8988T (cell line): Measurements from ENCODE around the gene PIGO.

Experiments used
- DNase-seq: peaks from one replicate; pipeline ENCODE4 v3.0.0; 2011

The PIGO gene

GRCh38 chr9:35096035-35096849, at the start of gene PIGO:
PIGO (minus strand) TSS chr9:35096591; CDS start chr9:35095565, 1,026 bp downstream.
- peak; percentile 83 for DNase-seq

GRCh38 chr9:35142037-35142436, 45.6 kb upstream of the PIGO start:
- DNase-seq, result no peak

GRCh38 chr9:35140093-35140492, 43.7 kb upstream of the PIGO start:
- no peak for DNase-seq

GRCh38 chr9:35136866-35137265, 40.5 kb upstream of the PIGO start:
- DNase-seq, result no peak

DNA sequence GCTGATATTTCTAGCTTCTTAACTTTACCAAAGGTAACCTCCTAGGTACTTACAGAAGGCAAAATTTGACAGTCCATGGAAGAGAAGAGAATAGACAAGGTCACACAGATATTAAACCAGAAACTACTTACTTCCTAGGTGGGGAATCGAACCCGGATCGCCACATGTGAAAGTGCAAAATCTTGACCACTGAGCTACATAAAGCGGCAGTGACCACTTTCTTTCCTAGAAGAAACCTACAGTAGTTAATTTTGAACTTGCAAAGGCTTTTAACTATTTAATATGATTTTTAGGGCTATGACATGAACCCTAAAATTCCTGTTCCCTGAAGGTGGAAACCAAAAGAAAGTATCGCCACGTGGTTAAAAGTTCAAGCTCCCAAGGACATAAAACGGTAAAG, 39.6 kb upstream of the PIGO start:
- no peak for DNase-seq

GRCh38 chr9:35134920-35135319, 38.5 kb upstream of the PIGO start:
- DNase-seq, result no peak

- peak; percentile 68 for DNase-seq
These were observed 20.6 kb upstream of the PIGO start for GRCh38 chr9:35116898-35117551.

DNA sequence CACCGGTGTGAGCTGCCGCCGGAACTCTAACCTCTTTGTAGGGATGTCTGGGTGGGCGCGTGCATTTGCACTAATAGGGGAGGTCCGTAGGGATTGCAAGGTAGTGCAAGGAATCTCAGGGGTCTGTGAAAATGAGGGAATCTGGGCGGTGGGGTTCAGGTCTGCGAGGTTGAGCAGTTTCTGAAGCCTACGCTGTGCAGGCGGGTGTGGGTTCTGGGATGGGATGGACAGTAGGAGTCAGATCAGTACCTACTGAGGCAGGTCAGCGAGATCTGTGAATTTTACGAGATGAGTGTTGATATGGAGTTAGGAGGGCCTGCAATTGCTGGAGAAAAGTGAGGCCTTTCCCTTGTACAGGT, 20.1 kb upstream of the PIGO start:
- DNase-seq, result no peak

- peak; percentile 90 for DNase-seq
These were observed 19.5 kb upstream of the PIGO start, which contains the start of gene ATOSB for GRCh38 chr9:35115680-35116538. ATOSB (minus strand) TSS chr9:35115862; CDS start chr9:35108274, 7,588 bp downstream.

- no peak for DNase-seq
These were observed 18.6 kb upstream of the PIGO start for GRCh38 chr9:35114840-35115628.

DNA sequence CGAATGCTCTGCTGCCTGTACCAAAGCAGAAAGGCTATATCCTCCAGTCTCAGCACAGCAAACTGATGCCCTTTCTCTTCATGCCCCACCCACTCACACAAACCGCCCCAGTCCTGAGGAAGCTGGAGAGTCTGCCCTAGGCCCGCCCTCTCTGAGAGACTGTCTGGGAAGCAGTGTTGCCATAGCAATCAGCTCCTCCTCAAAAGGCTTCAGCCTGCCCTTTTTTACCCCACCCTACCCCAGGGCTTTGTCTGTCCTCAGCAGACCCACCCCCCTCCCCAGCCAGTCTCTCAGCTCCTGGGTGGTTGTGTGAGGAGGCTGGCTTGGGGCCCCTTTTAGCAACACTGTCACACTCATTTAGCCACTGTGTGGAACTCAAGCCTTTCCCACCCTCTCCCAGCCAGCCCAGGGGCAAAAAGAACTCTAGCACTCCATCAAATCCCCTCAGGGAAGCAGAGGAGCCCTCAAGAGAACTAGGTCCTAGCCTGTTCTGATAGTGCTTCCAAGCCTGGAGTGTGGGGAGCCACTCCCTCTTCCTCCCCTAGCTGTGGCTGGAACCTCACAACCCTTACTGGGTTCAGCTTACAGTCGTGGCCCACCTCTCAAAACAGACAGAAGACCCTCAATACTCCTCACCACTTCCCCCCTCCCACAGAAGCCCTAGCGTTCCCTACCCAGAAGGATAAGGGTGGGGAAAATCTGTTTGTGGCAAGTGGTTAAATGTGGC, 17.9 kb upstream of the PIGO start:
- DNase-seq, result no peak

DNA sequence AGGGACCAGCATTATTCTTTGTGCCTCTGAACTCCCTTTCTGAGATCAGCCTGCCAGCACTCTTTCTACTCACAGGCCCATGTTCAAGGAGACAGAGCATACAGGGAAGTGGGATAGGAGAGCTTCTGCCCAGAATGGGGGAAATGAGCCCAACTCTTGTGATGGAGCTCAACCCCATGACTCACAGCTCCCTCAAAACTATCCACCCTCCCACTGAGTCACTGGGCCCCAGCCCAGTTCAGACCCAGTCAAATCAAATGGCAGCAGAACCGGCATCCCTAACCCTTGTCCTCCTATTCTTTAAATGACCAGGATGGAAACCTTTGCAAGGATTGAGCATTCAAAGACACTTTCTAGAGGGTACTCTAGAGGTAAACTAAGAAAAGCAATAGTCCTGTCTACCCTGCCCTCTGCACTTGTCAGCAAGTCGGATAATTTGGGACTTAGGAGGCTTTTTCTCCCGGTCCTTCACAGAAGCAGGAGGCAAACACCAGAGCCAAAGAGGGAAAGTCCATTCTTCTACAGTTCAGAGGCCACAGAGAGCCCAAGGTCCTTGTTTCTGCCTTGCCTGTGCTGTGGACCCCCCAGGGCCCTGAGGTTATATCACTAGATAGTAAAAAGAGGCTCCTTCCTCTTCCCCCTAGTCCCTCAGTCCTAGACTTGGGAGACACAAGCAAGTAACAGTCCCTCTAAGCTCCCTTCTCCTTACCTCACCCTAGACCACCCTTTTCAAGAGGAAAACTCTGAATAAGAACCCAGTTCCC, 16.0 kb upstream of the PIGO start:
- no peak for DNase-seq

- DNase-seq, result peak; percentile 94
These were observed 14.9 kb upstream of the PIGO start for GRCh38 chr9:35111001-35111933.

DNA sequence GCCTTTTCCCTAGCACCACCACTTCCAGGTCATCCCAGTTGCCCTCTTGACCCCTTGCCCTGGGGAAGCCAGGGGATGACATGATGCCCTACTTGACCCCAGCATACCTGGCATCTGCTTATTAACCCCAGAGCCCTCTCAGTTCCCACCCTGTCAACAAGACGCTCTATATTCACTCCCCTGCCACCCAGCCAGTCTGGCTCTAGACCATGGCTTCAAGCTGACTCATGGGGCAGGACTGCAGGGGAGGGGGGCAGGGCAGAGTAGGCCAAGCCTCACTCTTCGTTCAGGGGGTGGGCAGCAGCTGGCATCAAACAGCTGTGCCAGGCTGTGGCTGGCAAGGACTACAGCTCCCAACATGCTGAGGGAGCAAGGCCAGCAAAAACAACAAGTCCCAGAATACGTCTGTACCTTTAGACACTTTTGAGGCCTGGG, 14.0 kb upstream of the PIGO start:
- no peak for DNase-seq

GRCh38 chr9:35108946-35109575, 12.7 kb upstream of the PIGO start:
- DNase-seq, result no peak

GRCh38 chr9:35108461-35108860, 12.1 kb upstream of the PIGO start:
- no peak for DNase-seq

DNA sequence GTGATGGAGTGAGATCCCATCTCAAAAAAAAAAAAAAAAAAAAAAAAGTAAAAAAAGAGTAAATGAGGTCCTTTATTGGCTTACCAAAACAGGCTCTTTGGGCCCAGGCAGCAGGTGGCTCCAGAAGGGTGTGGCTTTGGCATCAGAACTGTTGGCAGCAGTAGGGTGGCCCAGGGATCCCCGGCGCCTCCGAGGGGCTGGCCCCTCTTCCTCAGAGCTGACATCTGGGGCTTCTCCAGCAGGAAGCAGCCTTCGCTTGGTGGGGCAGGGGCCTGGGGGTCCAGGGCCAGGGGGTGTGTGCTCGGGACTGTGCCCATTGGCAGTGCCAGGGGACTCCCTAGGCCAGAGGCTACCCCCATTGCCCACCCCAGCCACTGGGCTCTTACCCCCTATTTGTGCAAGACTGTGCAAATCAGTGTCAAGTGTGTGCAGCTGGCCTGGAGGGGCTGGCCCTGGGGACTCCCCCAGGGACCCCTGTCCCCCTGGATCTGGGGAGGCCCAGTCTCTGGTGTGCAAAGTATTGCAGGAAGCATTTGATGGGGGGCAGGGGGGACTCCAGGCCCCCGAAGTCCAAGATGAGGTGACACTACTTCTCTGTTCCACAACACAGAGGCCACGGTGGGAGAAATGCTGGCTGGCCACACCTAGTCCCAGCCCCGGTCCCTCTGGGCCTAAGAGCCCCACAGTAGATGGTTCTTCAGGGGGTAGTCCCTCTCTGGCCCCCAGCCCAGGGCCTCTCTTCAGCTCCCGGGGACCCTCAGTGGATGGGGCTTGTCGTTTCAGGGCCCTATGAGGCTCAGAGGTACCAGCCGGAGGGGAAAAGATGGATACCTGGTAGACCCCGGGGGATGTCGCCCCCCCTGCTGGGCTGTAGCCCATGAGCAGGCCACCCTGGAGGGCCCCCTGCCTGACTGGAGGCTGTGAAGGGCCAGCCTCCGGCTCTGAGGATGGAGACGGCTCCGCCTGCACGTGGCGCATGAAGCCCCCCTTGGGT, 11.2 kb upstream of the PIGO start:
- DNase-seq, result no peak

DNA sequence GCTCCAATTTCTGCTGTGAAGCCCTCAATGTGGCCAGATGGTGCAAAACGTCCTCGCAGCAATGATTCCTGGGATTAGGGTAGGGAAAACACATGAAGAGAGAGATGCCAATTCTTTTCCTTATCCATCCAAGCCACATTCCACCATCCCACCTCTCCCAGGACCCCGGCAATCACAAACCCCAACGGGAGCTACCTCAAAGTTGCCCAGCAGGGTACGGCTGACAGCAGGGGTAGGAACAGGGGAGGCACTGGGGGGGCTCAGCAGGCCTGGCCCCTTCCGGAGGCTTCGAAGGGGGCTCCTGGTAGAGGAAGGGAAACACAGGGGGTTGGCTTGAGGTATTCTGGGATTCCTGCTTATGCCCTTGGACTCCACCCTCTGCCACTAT, 9.9 kb upstream of the PIGO start:
- DNase-seq, result no peak
